GM20000 (cell line): ENCODE measurements around the gene MYZAP.

Experiments
- DNase-seq: peaks from one replicate; pipeline ENCODE4 v3.0.0; 2012; ENCODE audit warnings: low spot score
- TF ChIP-seq, protein P1 (sequence below): IDR thresholded peaks from 2 replicates; pipeline ENCODE4 v1.5.1; 2012; ENCODE audit warnings: mild to moderate bottlenecking, control low read depth; ENCODE audit errors: extremely low read depth, missing control alignments

Gene MYZAP

DNA sequence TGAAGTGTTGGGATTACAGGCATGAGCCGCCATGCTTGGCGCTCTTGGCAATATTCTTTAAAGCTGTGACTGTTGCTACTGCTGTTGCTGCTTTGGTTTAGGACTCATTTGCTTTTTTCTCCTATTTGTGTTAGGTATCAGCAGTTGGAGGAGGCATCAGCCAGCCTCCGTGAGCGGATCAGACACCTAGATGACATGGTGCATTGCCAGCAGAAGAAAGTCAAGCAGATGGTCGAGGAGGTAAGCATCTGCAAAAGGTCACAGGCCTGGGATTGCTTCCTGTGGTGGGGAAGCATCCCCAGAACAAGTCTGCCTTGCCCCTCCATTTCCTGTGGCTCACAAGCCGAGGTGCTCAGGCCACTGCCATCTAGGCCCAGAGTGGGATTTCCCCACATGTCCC, 47.6 kb downstream of the MYZAP start:
- TF ChIP-seq, protein P1, sequence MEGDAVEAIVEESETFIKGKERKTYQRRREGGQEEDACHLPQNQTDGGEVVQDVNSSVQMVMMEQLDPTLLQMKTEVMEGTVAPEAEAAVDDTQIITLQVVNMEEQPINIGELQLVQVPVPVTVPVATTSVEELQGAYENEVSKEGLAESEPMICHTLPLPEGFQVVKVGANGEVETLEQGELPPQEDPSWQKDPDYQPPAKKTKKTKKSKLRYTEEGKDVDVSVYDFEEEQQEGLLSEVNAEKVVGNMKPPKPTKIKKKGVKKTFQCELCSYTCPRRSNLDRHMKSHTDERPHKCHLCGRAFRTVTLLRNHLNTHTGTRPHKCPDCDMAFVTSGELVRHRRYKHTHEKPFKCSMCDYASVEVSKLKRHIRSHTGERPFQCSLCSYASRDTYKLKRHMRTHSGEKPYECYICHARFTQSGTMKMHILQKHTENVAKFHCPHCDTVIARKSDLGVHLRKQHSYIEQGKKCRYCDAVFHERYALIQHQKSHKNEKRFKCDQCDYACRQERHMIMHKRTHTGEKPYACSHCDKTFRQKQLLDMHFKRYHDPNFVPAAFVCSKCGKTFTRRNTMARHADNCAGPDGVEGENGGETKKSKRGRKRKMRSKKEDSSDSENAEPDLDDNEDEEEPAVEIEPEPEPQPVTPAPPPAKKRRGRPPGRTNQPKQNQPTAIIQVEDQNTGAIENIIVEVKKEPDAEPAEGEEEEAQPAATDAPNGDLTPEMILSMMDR, result no peak
- DNase-seq, result no peak

DNA sequence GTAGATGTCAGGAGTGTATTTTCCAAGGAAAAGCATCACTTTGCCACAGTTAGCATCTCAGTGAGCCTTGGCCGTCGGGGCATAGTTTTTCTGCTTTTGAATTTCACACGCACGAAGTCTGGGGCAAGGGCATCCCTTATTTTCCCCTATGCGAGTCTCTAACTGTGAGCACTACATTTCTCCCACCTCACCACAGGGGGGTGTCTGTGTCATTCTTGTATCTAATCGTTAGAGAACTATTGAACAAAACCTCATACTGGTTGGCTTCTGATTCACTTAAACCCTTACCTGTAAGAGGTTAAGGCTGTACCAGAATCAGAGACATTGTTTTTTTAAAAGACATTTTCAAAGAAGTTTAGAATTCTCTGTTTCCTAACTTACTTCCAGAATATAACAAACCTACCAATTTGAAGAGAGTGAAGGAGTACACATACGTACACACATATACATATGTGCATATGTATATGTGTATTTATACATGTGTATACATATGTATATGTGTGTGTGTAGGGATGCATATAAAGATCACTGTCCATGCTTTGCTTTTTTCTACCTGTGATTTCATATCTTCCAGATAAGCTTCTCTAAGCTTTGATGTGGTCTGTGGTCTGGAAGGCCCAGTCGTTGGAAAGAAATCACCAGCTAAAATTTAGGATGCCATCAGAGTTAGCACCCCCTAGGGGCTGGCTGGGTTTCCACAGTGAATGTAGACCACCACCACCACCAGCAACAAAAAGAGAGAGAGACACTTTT, 49.4 kb downstream of the MYZAP start:
- DNase-seq, result peak; percentile 18
- TF ChIP-seq, protein P1, result peak; percentile 17

DNA sequence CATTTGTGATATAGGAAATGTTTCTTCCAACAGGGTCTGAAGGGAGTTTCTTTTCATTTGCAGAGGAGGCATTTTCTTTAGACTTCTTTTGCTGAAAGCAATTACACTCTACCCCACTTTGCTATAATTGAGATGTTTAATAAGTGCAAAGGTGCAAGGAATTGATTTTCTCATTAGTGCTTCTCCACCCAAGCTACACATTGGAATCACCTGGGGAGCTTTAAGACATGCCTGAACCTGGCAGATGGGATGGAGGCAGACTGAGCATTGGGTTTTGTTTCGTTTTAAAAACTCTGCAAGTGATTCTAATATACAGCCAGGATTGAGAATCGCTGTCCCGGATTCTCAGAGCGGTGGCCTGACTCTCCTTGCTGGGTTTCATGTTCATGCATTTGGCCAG, 52.1 kb downstream of the MYZAP start:
- TF ChIP-seq, protein P1, result no peak

DNA sequence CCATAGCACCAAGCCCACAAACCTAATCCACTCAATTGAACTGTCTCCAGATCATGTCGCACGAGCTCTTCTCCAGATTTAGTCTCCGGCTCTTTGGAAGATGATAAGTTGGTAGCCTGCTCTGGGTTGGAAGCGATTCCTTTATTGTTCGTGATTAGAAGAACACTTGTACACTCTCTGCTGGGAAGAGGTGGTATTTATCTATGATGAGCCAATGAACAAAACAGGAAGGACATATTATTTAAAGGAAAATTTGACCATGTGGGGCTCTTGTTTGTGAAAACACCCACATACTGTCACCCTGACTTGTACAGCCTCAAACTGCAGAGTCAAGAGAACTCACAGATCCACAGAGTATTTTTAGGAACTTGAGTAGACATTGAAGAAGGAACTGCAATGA, 54.4 kb downstream of the MYZAP start:
- no peak for DNase-seq
- TF ChIP-seq, protein P1, result no peak

More for the DNA sequence above, 52.1 kb downstream of the MYZAP start:
- no peak for DNase-seq

DNA sequence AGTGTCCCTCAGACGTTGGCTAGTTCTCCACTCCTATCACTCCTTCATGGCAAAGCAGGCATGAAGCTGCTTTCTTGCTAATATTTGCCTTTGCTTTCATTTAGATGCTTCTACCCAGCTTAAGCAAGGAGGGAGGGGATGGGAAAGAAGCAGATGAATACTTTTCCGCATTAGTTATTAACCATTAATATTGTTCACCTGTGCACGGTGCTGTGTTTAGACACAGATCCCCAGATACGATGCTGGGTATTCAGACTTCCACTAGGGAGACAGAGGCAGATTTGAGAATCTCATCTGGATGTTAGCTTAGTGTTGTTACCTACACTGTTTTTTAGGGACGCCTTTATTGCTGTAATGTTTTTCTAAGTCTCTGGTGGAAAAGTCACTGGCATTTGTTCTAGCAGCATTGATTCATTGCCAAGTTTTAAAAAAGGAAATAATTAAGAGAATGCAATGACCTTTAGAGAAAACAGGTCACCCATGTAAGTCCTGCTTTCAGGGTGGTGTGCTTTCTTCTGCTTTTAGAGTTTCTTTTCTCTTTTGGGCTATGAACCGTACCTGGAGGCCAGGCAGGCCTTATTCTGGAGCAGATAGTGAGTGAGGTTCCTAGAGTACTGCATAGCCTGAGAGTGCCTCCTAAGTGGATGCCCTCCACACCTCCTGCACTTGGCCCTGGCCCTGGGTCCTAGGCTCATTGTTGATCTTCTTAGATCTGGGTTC, 55.5 kb downstream of the MYZAP start:
- TF ChIP-seq, protein P1, result no peak

DNA sequence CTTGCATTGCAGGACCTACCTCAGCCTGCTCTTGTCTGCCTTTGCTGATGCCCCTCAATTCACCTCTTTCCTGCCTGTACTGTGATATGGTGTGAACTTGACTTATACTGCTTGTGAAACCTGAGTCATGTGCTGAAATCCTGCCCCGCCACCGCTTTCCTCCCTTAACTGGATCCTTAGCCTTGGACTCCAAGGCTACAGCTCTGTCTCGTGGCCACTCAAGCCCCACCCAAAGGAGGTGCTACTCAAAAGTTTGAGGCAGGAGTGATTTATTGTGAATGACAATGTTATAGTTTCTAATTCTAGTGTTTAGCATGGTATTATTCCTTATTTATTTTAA, 56.1 kb downstream of the MYZAP start:
- TF ChIP-seq, protein P1, result no peak
- DNase-seq, result no peak

More for the DNA sequence above, 55.5 kb downstream of the MYZAP start:
- no peak for DNase-seq

DNA sequence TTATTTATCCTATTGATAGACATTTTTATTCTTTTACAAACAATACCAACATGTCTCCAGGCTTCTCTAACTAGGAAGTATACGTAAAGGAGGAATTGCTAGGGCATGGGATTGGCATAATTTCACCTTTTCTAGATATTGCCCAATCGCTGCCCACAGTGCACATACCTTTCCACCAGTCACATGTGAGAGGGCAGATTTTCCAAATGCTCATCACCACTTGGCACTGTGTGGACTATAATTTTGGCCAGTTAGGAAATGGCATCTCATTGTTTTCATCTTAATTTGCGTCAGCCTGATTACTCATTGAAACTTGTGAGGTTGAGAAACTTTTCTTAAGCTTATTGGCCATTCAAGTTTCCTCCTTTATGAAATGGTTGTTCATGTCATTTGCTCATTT, 57.4 kb downstream of the MYZAP start:
- DNase-seq, result no peak
- TF ChIP-seq, protein P1, result no peak
